IMR-90 (cell line): ENCODE data around the gene LCNL1. TPM values are rescaled to one million over a fixed set of nuclear protein-coding genes. Genes with fewer than 3 reads are reported as not detected.

Source experiments
- ATAC-seq: fragments of 200-7000 bp; cut with Tn5 transposase; 2 replicates; pipeline ENCODE4 v1.9.1; 2020; ENCODE audit warnings: low read depth, mild to moderate bottlenecking, moderate library complexity
- BruUV-seq: library from RNA; stranded (reverse); fragments of 400-500 nt; replicated peaks from 2 replicates; lab custom pipeline; 2021; lab: Mats Ljungman, UMichigan
- CTCF ChIA-PET: fragments of 300-600 bp; formaldehyde crosslinking; extraction: SDS; loops from one replicate; lab custom pipeline; 2021; ENCODE audit warnings: antibody characterized with exemption; lab: Yijun Ruan, JAX
- POLR2A ChIA-PET: fragments of 300-600 bp; sonication (Branson Sonifier 250); formaldehyde crosslinking; loops from one replicate; lab custom pipeline; 2022; ENCODE audit warnings: antibody characterized with exemption; ENCODE audit not compliant: unreplicated experiment; lab: Charles Lee
- DNase-seq: peaks from one replicate; pipeline ENCODE4 v3.0.0; 2013
- H2AFZ ChIP-seq: replicated peaks from 2 replicates; pipeline ENCODE3; 2013; ENCODE audit warnings: low read length, mild to moderate bottlenecking; ENCODE audit not compliant: poor library complexity
- H2AK5ac ChIP-seq: 2 replicates; pipeline ENCODE4 v1.6.1; 2013; ENCODE audit warnings: low read depth, low read length, inconsistent platforms
- H2AK9ac ChIP-seq: replicated peaks from 2 replicates; pipeline ENCODE3; 2013; ENCODE audit warnings: mild to moderate bottlenecking, low read depth, low read length, moderate library complexity; ENCODE audit not compliant: poor library complexity
- H2BK120ac ChIP-seq: 2 replicates; pipeline ENCODE4 v1.6.1; 2013; ENCODE audit warnings: low read depth, low read length, inconsistent platforms
- H2BK15ac ChIP-seq: 3 replicates; pipeline ENCODE4 v1.6.1; 2013; ENCODE audit warnings: low read depth, low read length, inconsistent platforms
- H2BK20ac ChIP-seq: 2 replicates; pipeline ENCODE4 v1.6.1; 2013; ENCODE audit warnings: low read depth, mild to moderate bottlenecking, inconsistent platforms, low read length, moderate library complexity
- H2BK5ac ChIP-seq: 2 replicates; pipeline ENCODE4 v1.6.1; 2013; ENCODE audit warnings: mild to moderate bottlenecking, low read depth, low read length, inconsistent platforms; ENCODE audit not compliant: poor library complexity, severe bottlenecking
- H3K14ac ChIP-seq: replicated peaks from 2 replicates; pipeline ENCODE4 v1.6.1; 2013; ENCODE audit warnings: low read depth, low read length, inconsistent platforms
- H3K18ac ChIP-seq: 2 replicates; pipeline ENCODE4 v1.6.1; 2013; ENCODE audit warnings: low read depth, low read length, control low read depth
- H3K23ac ChIP-seq: 2 replicates; pipeline ENCODE4 v1.6.1; 2013; ENCODE audit warnings: low read depth, low read length, inconsistent platforms
- H3K27ac ChIP-seq: 2 replicates; pipeline ENCODE4 v1.5.1; 2013; ENCODE audit warnings: mild to moderate bottlenecking, control low read depth, low read length; ENCODE audit not compliant: insufficient read depth
- H3K27me3 ChIP-seq: 2 replicates; pipeline ENCODE4 v1.6.1; 2013; ENCODE audit warnings: low read length; ENCODE audit not compliant: control insufficient read depth, insufficient read depth
- H3K36me3 ChIP-seq: 2 replicates; pipeline ENCODE4 v1.6.1; 2013; ENCODE audit warnings: low read length, mixed read lengths; ENCODE audit not compliant: control insufficient read depth, insufficient read depth
- H3K4ac ChIP-seq: 2 replicates; pipeline ENCODE4 v1.6.1; 2013; ENCODE audit warnings: low read depth, low read length, inconsistent platforms
- H3K4me1 ChIP-seq: 2 replicates; pipeline ENCODE4 v1.6.1; 2013; ENCODE audit warnings: low read length, mixed read lengths; ENCODE audit not compliant: control insufficient read depth, insufficient read depth
- H3K4me2 ChIP-seq: 2 replicates; pipeline ENCODE4 v1.6.1; 2013; ENCODE audit warnings: low read depth, mild to moderate bottlenecking, control low read depth, low read length, moderate library complexity
- H3K4me3 ChIP-seq: 2 replicates; pipeline ENCODE4 v1.5.1; 2013; ENCODE audit warnings: low read depth, mild to moderate bottlenecking, control low read depth, low read length, moderate library complexity; ENCODE audit not compliant: insufficient read depth
- H3K56ac ChIP-seq: 2 replicates; pipeline ENCODE4 v1.6.1; 2013; ENCODE audit warnings: low read length, inconsistent platforms; ENCODE audit not compliant: insufficient read depth; ENCODE audit errors: extremely low read depth
- H3K79me1 ChIP-seq, 2 experiments: 2 replicates each; pipeline ENCODE4 v1.6.1; 2013; ENCODE audit warnings: low read length in 2 of 2, inconsistent platforms in 1 of 2, low read depth in 1 of 2
- H3K9ac ChIP-seq: 2 replicates; pipeline ENCODE4 v1.6.1; 2013; ENCODE audit warnings: low read depth, low read length, control low read depth
- H3K9me1 ChIP-seq: 2 replicates; pipeline ENCODE4 v1.6.1; 2013; ENCODE audit warnings: low read length, inconsistent platforms; ENCODE audit not compliant: insufficient read depth
- H3K9me3 ChIP-seq: 2 replicates; pipeline ENCODE4 v1.6.1; 2013; ENCODE audit warnings: low read length; ENCODE audit not compliant: control insufficient read depth, insufficient read depth
- H4K20me1 ChIP-seq: 2 replicates; pipeline ENCODE4 v1.6.1; 2013; ENCODE audit warnings: low read length, inconsistent platforms; ENCODE audit not compliant: insufficient read depth
- H4K5ac ChIP-seq: 2 replicates; pipeline ENCODE4 v1.6.1; 2013; ENCODE audit warnings: mild to moderate bottlenecking, low read depth, low read length, control low read depth
- H4K8ac ChIP-seq, 2 experiments: 2 replicates each; pipeline ENCODE4 v1.6.1; 2013; ENCODE audit warnings: low read depth in 2 of 2, low read length in 2 of 2, control low read depth in 1 of 2, inconsistent platforms in 1 of 2
- H4K91ac ChIP-seq: 2 replicates; pipeline ENCODE4 v1.6.1; 2013; ENCODE audit warnings: low read depth, low read length, inconsistent platforms; ENCODE audit not compliant: insufficient read depth
- CTCF ChIP-seq: conservative IDR thresholded peaks from 2 replicates; pipeline ENCODE4 v1.5.1; 2012; ENCODE audit warnings: mild to moderate bottlenecking, low read depth, low read length, improper control_type of control experiment
- FOS ChIP-seq: fragments of 150-350 bp; IDR thresholded peaks from 2 replicates; pipeline ENCODE4 v1.6.1; 2016; ENCODE audit warnings: low read depth, low read length
- MAFK ChIP-seq: IDR thresholded peaks from 2 replicates; pipeline ENCODE4 v1.6.1; 2012; ENCODE audit warnings: low read depth, low read length, improper control_type of control experiment
- MAZ ChIP-seq: IDR thresholded peaks from 2 replicates; pipeline ENCODE4 v1.6.1; 2012; ENCODE audit warnings: low read depth, mild to moderate bottlenecking, low read length, improper control_type of control experiment, moderate library complexity, borderline replicate concordance
- MXI1 ChIP-seq: IDR thresholded peaks from 2 replicates; pipeline ENCODE4 v1.6.1; 2012; ENCODE audit warnings: low read depth, mild to moderate bottlenecking, low read length, moderate library complexity, borderline replicate concordance
- NFE2L2 ChIP-seq: fragments of 150-350 bp; IDR thresholded peaks from 2 replicates; pipeline ENCODE4 v1.6.1; 2016; ENCODE audit warnings: low read depth, mild to moderate bottlenecking, low read length
- POLR2A ChIP-seq: IDR thresholded peaks from 2 replicates; pipeline ENCODE4 v1.6.1; 2012; ENCODE audit warnings: mild to moderate bottlenecking, low read depth, low read length
- RAD21 ChIP-seq: IDR thresholded peaks from 2 replicates; pipeline ENCODE4 v1.6.1; 2012; ENCODE audit warnings: low read length, improper control_type of control experiment
- RCOR1 ChIP-seq: IDR thresholded peaks from 2 replicates; pipeline ENCODE4 v1.6.1; 2012; ENCODE audit warnings: mild to moderate bottlenecking, low read length, improper control_type of control experiment; ENCODE audit not compliant: insufficient replicate concordance
- RFX5 ChIP-seq: IDR thresholded peaks from 2 replicates; pipeline ENCODE4 v1.8.0; 2012; ENCODE audit warnings: low read depth, mild to moderate bottlenecking, low read length, moderate library complexity
- SMC3 ChIP-seq: fragments of 150-350 bp; IDR thresholded peaks from 2 replicates; pipeline ENCODE4 v1.6.1; 2016; ENCODE audit warnings: low read depth, mild to moderate bottlenecking, antibody characterized with exemption, low read length, moderate library complexity
- USF2 ChIP-seq: fragments of 150-350 bp; IDR thresholded peaks from 2 replicates; pipeline ENCODE4 v1.6.1; 2017; ENCODE audit warnings: mild to moderate bottlenecking, antibody characterized with exemption, low read length, low read depth
- WGBS, 2 experiments: methylation state at CpG; one replicate each; pipeline versions ENCODE4 v1.1.5 to v1.1.7; 2013; ENCODE audit warnings: missing lambda C conversion rate in 2 of 2; ENCODE audit not compliant: insufficient read length in 1 of 2; ENCODE audit errors: extremely low coverage in 2 of 2; 5-methylcytosine and 5-hydroxymethylcytosine counted together
- dilution Hi-C: fragments of 300-500 bp; cut with HindIII; formaldehyde crosslinking; loops from one replicate; pipeline ENCODE4 v1.14.3; 2018; ENCODE audit warnings: low sequenced_read_pairs; ENCODE audit not compliant: unreplicated experiment
- in situ Hi-C: fragments of 300-500 bp; cut with MboI; formaldehyde crosslinking; loops from 3 replicates; pipeline ENCODE4 v1.14.3; 2019; ENCODE audit warnings: low sequenced_read_pairs, inconsistent platforms, mixed read lengths
- intact Hi-C: fragments of 100-400 bp; cut with micrococcal nuclease; formaldehyde crosslinking; loops from 2 replicates; pipeline ENCODE4 v1.10.0; 2022
- polyA plus RNA-seq, 3 experiments: library from polyadenylated mRNA; depleted of rRNA; stranded (reverse); fragments of >200 nt; gene quantifications; 2 replicates each; pipeline ENCODE4 v1.2.3, GENCODE V29; 2012; ENCODE audit warnings: low replicate concordance in 1 of 3
- total RNA-seq: library from RNA; depleted of rRNA; stranded (reverse); fragments of >200 nt; gene quantifications from 2 replicates; pipeline ENCODE4 v1.2.3, GENCODE V29; 2012

Gene LCNL1
- total and polyA plus RNA-seq, 2 of the 4 experiments (the other 2 are of a cell fraction) = 0.15 TPM; not detected in 1

- no peak for TF ChIP-seq MAFK
Observed at GRCh38 chr9:136941231-136942111, 41.3 kb upstream of the LCNL1 start (continued).

- Histone ChIP-seq H3K56ac (no peak overlapping the region), H4K91ac (no peak overlapping the region), H3K27me3 (no peaks in the 10 kb centered on the region), H2BK120ac (no peak overlapping the region), H3K4me1 (peaks cover 4% of the 10 kb centered on the region), H4K20me1 (peaks cover 22% of the 10 kb centered on the region), H3K9me1 (peaks cover 8% of the 10 kb centered on the region), H3K27ac (no peak overlapping the region), H4K8ac (no peak overlapping the region), H2AK5ac (no peak overlapping the region), H3K36me3 (peaks cover 47% of the 10 kb centered on the region), H3K79me1 (peaks cover 5 to 44% of the 10 kb centered on the region in 2 experiments), H3K18ac (no peak overlapping the region), H3K4me2 (no peak overlapping the region), H2BK20ac (no peak overlapping the region), H3K23ac (no peak overlapping the region), H3K4ac (no peak overlapping the region), H2BK5ac (no peak overlapping the region), H2AFZ (no peak overlapping the region), H3K9ac (no peak overlapping the region), H3K9me3 (no peaks in the 10 kb centered on the region), H3K14ac (no peak overlapping the region), H3K4me3 (no peak overlapping the region), H4K5ac (no peak overlapping the region), H2BK15ac (no peak overlapping the region), H2AK9ac (no peak overlapping the region)
- POLR2A ChIA-PET = no interaction called here
- no TSS peak for BruUV-seq
- CTCF ChIA-PET = no interaction called here
- intact Hi-C loops = no loop called here
- DNase-seq (no peak), ATAC-seq (no peak)
- 96% methylated on average over 42 of the region's 60 CpGs; no CpG with 5 or more reads in 1 of the 2 experiments for WGBS, 2 experiments
- dilution Hi-C loops = no loop called here
- in situ Hi-C loops = no loop called here
- TF ChIP-seq SMC3 (no peak), RAD21 (no peak), MAZ (no peak), NFE2L2 (no peak), MXI1 (no peak), RCOR1 (no peak), MAFK (no peak), FOS (no peak), POLR2A (no peak), CTCF (no peak), RFX5 (no peak), USF2 (no peak)
Observed at GRCh38 chr9:136942112-136942880, 40.5 kb upstream of the LCNL1 start.
